K562 (cell line): ENCODE data around the gene SF3B4. TPM values are rescaled to one million over a fixed set of nuclear protein-coding genes. Genes with fewer than 3 reads are reported as not detected.

ENCODE experiments used
- CC2D1A ChIP-seq: fragments of 450-650 bp; IDR thresholded peaks from 2 replicates; pipeline ENCODE4 v1.6.1; 2017; ENCODE audit warnings: mild to moderate bottlenecking
- HMGN3 ChIP-seq: IDR thresholded peaks from 2 replicates; pipeline ENCODE4 v1.6.1; 2011; ENCODE audit warnings: borderline replicate concordance, low read depth, mild to moderate bottlenecking, mixed read lengths, low read length; ENCODE audit not compliant: insufficient read length; ENCODE audit errors: extremely low read depth
- HNRNPL ChIP-seq: fragments of 200-400 bp; formaldehyde crosslinking; IDR thresholded peaks from 2 replicates; pipeline ENCODE4 v1.6.1; 2017; ENCODE audit warnings: low read depth, mild to moderate bottlenecking, low read length
- MECOM ChIP-seq: fragments of 250-450 bp; sonication (Bioruptor Pico); IDR thresholded peaks from 2 replicates; pipeline ENCODE4 v1.8.0; 2022; ENCODE audit warnings: inconsistent platforms
- NR2C2 ChIP-seq, 2 experiments: fragments of 200-800 bp in 1 of 2; sonication (Bioruptor generic) in 1 of 2; sonication (generic) in 1 of 2; formaldehyde crosslinking in 1 of 2; IDR thresholded peaks; 2 replicates each; pipeline versions ENCODE4 v1.6.1 to v1.8.0; 2016 to 2022; ENCODE audit warnings: mild to moderate bottlenecking in 1 of 2, missing compliant biosample characterization in 1 of 2, missing genetic modification characterization in 1 of 2, missing genetic modification reagents in 1 of 2
- RAD21 ChIP-seq, 2 experiments: fragments of 250-450 bp in 1 of 2; fragments of 450-650 bp in 1 of 2; sonication (Bioruptor Pico) in 1 of 2; formaldehyde crosslinking in 1 of 2; IDR thresholded peaks in 1 of 2; conservative IDR thresholded peaks in 1 of 2; 2 replicates each; pipeline versions ENCODE4 v1.4.0 to v1.8.0; 2020 to 2022; ENCODE audit warnings: mild to moderate bottlenecking in 2 of 2, moderate library complexity in 1 of 2
- SMARCC2 ChIP-seq: fragments of 450-650 bp; IDR thresholded peaks from 2 replicates; pipeline ENCODE4 v1.6.1; 2017; ENCODE audit warnings: antibody characterized with exemption, moderate library complexity, mild to moderate bottlenecking, low read depth
- SOX6 ChIP-seq: fragments of 450-650 bp; IDR thresholded peaks from 2 replicates; pipeline ENCODE4 v1.6.1; 2014; ENCODE audit warnings: mild to moderate bottlenecking
- ZNF133 ChIP-seq: fragments of 250-450 bp; sonication (Bioruptor Pico); IDR thresholded peaks from 2 replicates; pipeline ENCODE4 v1.4.0; 2020; ENCODE audit warnings: mild to moderate bottlenecking
- ZNF644 ChIP-seq: fragments of 200-800 bp; sonication (Bioruptor generic); IDR thresholded peaks from 2 replicates; pipeline ENCODE4 v1.6.1; 2016; ENCODE audit warnings: low read depth, missing genetic modification characterization, missing compliant biosample characterization
- ZNF699 ChIP-seq: fragments of 250-450 bp; sonication (Bioruptor Pico); IDR thresholded peaks from 2 replicates; pipeline ENCODE4 v1.8.0; 2021; ENCODE audit warnings: mild to moderate bottlenecking, moderate library complexity; ENCODE audit not compliant: insufficient replicate concordance
- polyA plus RNA-seq, 8 experiments: library from polyadenylated mRNA; depleted of rRNA in 4 of 8; stranded (reverse) in 5 of 8; unstranded in 3 of 8; fragments of >200 nt; fragmentation: Nextera tagmentation in 2 of 8; fragmentation: Illumina TruSeq in 1 of 8; extraction: Ambion mirVana in 2 of 8; extraction: Trizol in 1 of 8; gene quantifications; 2 replicates each; pipeline versions ENCODE4 v1.2.1 to v1.2.3, GENCODE V29; 2011 to 2014; ENCODE audit warnings: inconsistent platforms in 1 of 8, missing spikeins in 1 of 8
- total RNA-seq, 7 experiments: library from RNA; depleted of rRNA in 6 of 7; stranded (reverse); fragments of >200 nt in 6 of 7; fragmentation: Illumina TruSeq in 2 of 7; extraction: Trizol in 2 of 7; gene quantifications; 2 replicates each; pipeline versions ENCODE4 v1.2.1 to v1.2.3, GENCODE V29; 2011 to 2021; ENCODE audit warnings: low replicate concordance in 1 of 7
- TF ChIP-seq, protein P1 (sequence below): fragments of 450-650 bp; IDR thresholded peaks from 2 replicates; pipeline ENCODE4 v1.6.1; 2016; ENCODE audit warnings: borderline replicate concordance
- TF ChIP-seq, protein P2 (sequence below): fragments of 150-350 bp; conservative IDR thresholded peaks from 2 replicates; pipeline ENCODE4 v1.6.1; 2014; ENCODE audit warnings: low read length
- TF ChIP-seq, protein P3 (sequence below): fragments of 250-450 bp; sonication (Bioruptor Pico); IDR thresholded peaks from 2 replicates; pipeline ENCODE4 v1.8.0; 2022; ENCODE audit warnings: moderate library complexity, mild to moderate bottlenecking, inconsistent platforms
- TF ChIP-seq, protein P4 (sequence below): fragments of 250-450 bp; sonication (Bioruptor Pico); IDR thresholded peaks from 2 replicates; pipeline ENCODE4 v1.9.0; 2021; ENCODE audit warnings: mild to moderate bottlenecking, inconsistent platforms
- TF ChIP-seq, protein P5 (sequence below): fragments of 450-650 bp; formaldehyde crosslinking; IDR thresholded peaks from 2 replicates; pipeline ENCODE4 v1.4.0; 2020; ENCODE audit warnings: mild to moderate bottlenecking, moderate library complexity
- TF ChIP-seq, protein P6 (sequence below): fragments of 250-450 bp; sonication (Bioruptor Pico); IDR thresholded peaks from 2 replicates; pipeline ENCODE4 v1.8.0; 2021; ENCODE audit warnings: moderate library complexity, mild to moderate bottlenecking, inconsistent platforms

The SF3B4 gene
- total and polyA plus RNA-seq, 9 of the 15 experiments (the other 6 are each of a cell fraction or from before 2014, with no cell fraction given), result 3.0 to 88.0 (median 26.1) TPM

DNA sequence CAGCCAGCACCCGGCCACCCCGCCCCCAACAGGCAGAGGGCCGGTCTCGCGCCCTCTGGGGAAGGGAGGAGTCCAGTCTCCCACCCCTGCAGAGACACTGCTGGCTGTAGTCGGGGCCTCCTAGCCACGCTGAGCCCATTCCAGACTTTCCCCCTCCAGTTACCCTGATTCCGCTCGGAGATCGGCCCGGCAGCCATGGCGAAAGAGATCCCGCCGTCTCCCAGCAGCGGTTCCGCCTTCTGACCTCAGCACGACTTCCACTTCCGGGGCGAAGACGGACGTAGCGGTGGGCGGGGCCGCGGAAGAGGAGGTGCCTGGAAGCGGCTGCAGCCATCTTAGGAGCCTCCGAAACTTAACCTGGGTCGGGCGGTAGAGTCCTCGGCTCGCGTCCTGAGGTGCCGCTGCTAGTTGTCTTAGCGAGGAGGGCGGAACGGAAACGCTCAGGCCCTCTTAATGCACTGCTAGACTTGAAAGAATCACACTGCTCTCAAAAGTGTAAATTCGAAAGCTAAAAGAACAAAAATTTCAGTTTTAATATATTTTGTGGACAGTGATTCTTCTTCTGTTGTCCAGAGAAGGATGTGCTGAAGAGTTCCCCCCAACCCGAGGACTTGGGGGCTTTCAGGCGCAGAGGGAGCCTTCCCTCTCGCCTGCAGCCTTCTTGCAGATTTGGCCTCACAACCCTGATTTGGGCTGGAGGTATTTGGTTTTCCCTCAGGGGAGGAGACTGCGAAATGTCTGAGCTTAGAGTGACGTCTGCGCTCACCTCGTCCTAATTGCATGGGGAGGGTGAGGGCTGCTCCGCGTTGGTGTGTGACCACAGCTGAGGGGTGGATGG lies at the start of gene SF3B4 (continued):
- TF ChIP-seq, protein P1, sequence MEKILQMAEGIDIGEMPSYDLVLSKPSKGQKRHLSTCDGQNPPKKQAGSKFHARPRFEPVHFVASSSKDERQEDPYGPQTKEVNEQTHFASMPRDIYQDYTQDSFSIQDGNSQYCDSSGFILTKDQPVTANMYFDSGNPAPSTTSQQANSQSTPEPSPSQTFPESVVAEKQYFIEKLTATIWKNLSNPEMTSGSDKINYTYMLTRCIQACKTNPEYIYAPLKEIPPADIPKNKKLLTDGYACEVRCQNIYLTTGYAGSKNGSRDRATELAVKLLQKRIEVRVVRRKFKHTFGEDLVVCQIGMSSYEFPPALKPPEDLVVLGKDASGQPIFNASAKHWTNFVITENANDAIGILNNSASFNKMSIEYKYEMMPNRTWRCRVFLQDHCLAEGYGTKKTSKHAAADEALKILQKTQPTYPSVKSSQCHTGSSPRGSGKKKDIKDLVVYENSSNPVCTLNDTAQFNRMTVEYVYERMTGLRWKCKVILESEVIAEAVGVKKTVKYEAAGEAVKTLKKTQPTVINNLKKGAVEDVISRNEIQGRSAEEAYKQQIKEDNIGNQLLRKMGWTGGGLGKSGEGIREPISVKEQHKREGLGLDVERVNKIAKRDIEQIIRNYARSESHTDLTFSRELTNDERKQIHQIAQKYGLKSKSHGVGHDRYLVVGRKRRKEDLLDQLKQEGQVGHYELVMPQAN, result peak; percentile 92
- TF ChIP-seq, protein P2, sequence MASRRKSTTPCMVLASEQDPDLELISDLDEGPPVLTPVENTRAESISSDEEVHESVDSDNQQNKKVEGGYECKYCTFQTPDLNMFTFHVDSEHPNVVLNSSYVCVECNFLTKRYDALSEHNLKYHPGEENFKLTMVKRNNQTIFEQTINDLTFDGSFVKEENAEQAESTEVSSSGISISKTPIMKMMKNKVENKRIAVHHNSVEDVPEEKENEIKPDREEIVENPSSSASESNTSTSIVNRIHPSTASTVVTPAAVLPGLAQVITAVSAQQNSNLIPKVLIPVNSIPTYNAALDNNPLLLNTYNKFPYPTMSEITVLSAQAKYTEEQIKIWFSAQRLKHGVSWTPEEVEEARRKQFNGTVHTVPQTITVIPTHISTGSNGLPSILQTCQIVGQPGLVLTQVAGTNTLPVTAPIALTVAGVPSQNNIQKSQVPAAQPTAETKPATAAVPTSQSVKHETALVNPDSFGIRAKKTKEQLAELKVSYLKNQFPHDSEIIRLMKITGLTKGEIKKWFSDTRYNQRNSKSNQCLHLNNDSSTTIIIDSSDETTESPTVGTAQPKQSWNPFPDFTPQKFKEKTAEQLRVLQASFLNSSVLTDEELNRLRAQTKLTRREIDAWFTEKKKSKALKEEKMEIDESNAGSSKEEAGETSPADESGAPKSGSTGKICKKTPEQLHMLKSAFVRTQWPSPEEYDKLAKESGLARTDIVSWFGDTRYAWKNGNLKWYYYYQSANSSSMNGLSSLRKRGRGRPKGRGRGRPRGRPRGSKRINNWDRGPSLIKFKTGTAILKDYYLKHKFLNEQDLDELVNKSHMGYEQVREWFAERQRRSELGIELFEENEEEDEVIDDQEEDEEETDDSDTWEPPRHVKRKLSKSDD, result no peak
- TF ChIP-seq RAD21 (CRISPR knock-in tag; conservative IDR thresholded peaks at IDR 0.05 in 1 of 2, IDR thresholded peaks at IDR 0.05 in 1 of 2) (no peak), ZNF699 (no peak), ZNF133 (CRISPR knock-in tag) (no peak), NR2C2 (CRISPR knock-in tag; IDR thresholded peaks at IDR 0.05) (peak; percentile 99), NR2C2 (tag; IDR thresholded peaks at IDR 0.05) (peak; percentile 100), SMARCC2 (no peak), HMGN3 (no peak), ZNF644 (tag) (0 out of 2 replicates have a peak, but pooled peaks have one; percentile 43), HNRNPL (no peak), CC2D1A (no peak), MECOM (CRISPR knock-in tag) (no peak), SOX6 (no peak)
- TF ChIP-seq, protein P3, sequence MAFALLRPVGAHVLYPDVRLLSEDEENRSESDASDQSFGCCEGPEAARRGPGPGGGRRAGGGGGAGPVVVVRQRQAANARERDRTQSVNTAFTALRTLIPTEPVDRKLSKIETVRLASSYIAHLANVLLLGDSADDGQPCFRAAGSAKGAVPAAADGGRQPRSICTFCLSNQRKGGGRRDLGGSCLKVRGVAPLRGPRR, result no peak
- TF ChIP-seq, protein P4, sequence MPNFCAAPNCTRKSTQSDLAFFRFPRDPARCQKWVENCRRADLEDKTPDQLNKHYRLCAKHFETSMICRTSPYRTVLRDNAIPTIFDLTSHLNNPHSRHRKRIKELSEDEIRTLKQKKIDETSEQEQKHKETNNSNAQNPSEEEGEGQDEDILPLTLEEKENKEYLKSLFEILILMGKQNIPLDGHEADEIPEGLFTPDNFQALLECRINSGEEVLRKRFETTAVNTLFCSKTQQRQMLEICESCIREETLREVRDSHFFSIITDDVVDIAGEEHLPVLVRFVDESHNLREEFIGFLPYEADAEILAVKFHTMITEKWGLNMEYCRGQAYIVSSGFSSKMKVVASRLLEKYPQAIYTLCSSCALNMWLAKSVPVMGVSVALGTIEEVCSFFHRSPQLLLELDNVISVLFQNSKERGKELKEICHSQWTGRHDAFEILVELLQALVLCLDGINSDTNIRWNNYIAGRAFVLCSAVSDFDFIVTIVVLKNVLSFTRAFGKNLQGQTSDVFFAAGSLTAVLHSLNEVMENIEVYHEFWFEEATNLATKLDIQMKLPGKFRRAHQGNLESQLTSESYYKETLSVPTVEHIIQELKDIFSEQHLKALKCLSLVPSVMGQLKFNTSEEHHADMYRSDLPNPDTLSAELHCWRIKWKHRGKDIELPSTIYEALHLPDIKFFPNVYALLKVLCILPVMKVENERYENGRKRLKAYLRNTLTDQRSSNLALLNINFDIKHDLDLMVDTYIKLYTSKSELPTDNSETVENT (CRISPR knock-in tag), result 0 out of 2 replicates have a peak, but pooled peaks have one; percentile 46
- TF ChIP-seq, protein P5, sequence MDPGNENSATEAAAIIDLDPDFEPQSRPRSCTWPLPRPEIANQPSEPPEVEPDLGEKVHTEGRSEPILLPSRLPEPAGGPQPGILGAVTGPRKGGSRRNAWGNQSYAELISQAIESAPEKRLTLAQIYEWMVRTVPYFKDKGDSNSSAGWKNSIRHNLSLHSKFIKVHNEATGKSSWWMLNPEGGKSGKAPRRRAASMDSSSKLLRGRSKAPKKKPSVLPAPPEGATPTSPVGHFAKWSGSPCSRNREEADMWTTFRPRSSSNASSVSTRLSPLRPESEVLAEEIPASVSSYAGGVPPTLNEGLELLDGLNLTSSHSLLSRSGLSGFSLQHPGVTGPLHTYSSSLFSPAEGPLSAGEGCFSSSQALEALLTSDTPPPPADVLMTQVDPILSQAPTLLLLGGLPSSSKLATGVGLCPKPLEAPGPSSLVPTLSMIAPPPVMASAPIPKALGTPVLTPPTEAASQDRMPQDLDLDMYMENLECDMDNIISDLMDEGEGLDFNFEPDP (CRISPR knock-in tag), result no peak
- TF ChIP-seq, protein P6, sequence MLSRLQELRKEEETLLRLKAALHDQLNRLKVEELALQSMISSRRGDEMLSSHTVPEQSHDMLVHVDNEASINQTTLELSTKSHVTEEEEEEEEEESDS (CRISPR knock-in tag), result no peak
